Upper lobe of right lung (tissue), 1 donor: ENCODE measurements around the gene PPM1H. TPM values are rescaled to one million over a fixed set of nuclear protein-coding genes. Genes with fewer than 3 reads are reported as not detected.
A peak's percentile ranks its signal among the peaks of the same experiment; 100 is the strongest.

Source experiments
- ATAC-seq: fragments of 200-7000 bp; cut with Tn5 transposase; one replicate; pipeline ENCODE4 v1.9.1; 2020; ENCODE audit warnings: mild to moderate bottlenecking, moderate library complexity
- DNase-seq: peaks from one replicate; pipeline ENCODE4 v3.0.0-alpha.2; 2020
- H3K27ac ChIP-seq: fragments of 200-600 bp; one replicate; pipeline ENCODE4 v1.8.0; 2022
- H3K27me3 ChIP-seq: fragments of 200-600 bp; one replicate; pipeline ENCODE4 v1.8.0; 2022; ENCODE audit warnings: mild to moderate bottlenecking
- H3K36me3 ChIP-seq: fragments of 200-600 bp; one replicate; pipeline ENCODE4 v1.8.0; 2022
- H3K4me1 ChIP-seq: fragments of 200-600 bp; one replicate; pipeline ENCODE4 v1.8.0; 2022
- H3K4me3 ChIP-seq: fragments of 200-600 bp; one replicate; pipeline ENCODE4 v1.8.0; 2022; ENCODE audit warnings: mild to moderate bottlenecking
- H3K9me3 ChIP-seq: fragments of 200-600 bp; one replicate; pipeline ENCODE4 v1.8.0; 2022
- CTCF ChIP-seq: fragments of 200-600 bp; IDR thresholded peaks from one replicate; pipeline ENCODE4 v1.8.0; 2022; ENCODE audit warnings: antibody characterized with exemption
- intact Hi-C: fragments of 100-400 bp; cut with DNase I; formaldehyde crosslinking; loops from one replicate; pipeline ENCODE4 v1.11.0; 2022
- total RNA-seq: library from RNA; stranded (reverse); fragmentation: NEBNext Ultra II Directional; extraction: Animal tissue kit (Norgen Biotek cat#: 25700); gene quantifications from one replicate; pipeline ENCODE4 v1.2.1, GENCODE V29; 2021
- donor health status: DM: no; HTN: yes; CAD: no; lungs with severe emphysema.

Gene PPM1H
- total RNA-seq, 1 donor from 2014 or later = 8.0 TPM

- Histone ChIP-seq H3K27me3 (no peaks in the 10 kb centered on the region), H3K27ac (no peak overlapping the region), H3K36me3 (no peaks in the 10 kb centered on the region), H3K4me3 (no peak overlapping the region), H3K9me3 (no peaks in the 10 kb centered on the region), H3K4me1 (peaks cover 5% of the 10 kb centered on the region)
- no peak for DNase-seq
- TF ChIP-seq CTCF = no peak
- ATAC-seq = no peak
- intact Hi-C loops = no loop called here
Measured at GRCh38 chr12:62629971-62630739, 304.8 kb downstream of the PPM1H start.

- Histone ChIP-seq H3K27me3 (no peaks in the 10 kb centered on the region), H3K27ac (no peak overlapping the region), H3K36me3 (no peaks in the 10 kb centered on the region), H3K4me3 (no peak overlapping the region), H3K9me3 (no peaks in the 10 kb centered on the region), H3K4me1 (peaks cover 5% of the 10 kb centered on the region)
- ATAC-seq (no peak), DNase-seq (no peak)
- no peak for TF ChIP-seq CTCF
- intact Hi-C loops = no loop called here
Measured at GRCh38 chr12:62629413-62629812, 305.5 kb downstream of the PPM1H start.

GRCh38 chr12:62627181-62627580 is 307.8 kb downstream of the PPM1H start:
- no peak for DNase-seq
- intact Hi-C loops = no loop called here
- ATAC-seq = no peak
- no peaks in the 10 kb centered on the region for H3K4me1 ChIP-seq
- no peak overlapping the region for H3K4me3 ChIP-seq
- no peak for TF ChIP-seq CTCF
- H3K27me3 ChIP-seq = no peaks in the 10 kb centered on the region
- no peaks in the 10 kb centered on the region for H3K36me3 ChIP-seq
- H3K27ac ChIP-seq = no peak overlapping the region
- no peaks in the 10 kb centered on the region for H3K9me3 ChIP-seq

GRCh38 chr12:62625228-62625627 is 309.7 kb downstream of the PPM1H start:
- TF ChIP-seq CTCF = no peak
- no peaks in the 10 kb centered on the region for H3K4me1 ChIP-seq
- intact Hi-C loops = no loop called here
- no peaks in the 10 kb centered on the region for H3K36me3 ChIP-seq
- ATAC-seq = peak; percentile 80
- no peak overlapping the region for H3K27ac ChIP-seq
- no peak for DNase-seq
- H3K9me3 ChIP-seq = no peaks in the 10 kb centered on the region
- H3K27me3 ChIP-seq = no peaks in the 10 kb centered on the region
- H3K4me3 ChIP-seq = no peak overlapping the region

GRCh38 chr12:62622177-62622576 is 312.8 kb downstream of the PPM1H start:
- H3K4me1 ChIP-seq = no peaks in the 10 kb centered on the region
- H3K27me3 ChIP-seq = no peaks in the 10 kb centered on the region
- H3K27ac ChIP-seq = no peak overlapping the region
- no peak overlapping the region for H3K4me3 ChIP-seq
- intact Hi-C loops = no loop called here
- ATAC-seq (no peak), DNase-seq (no peak)
- TF ChIP-seq CTCF = no peak
- no peaks in the 10 kb centered on the region for H3K36me3 ChIP-seq
- no peaks in the 10 kb centered on the region for H3K9me3 ChIP-seq
